GM20431 (cell line): Measurements from ENCODE around the gene PYDC1.
"Not testable (repeated sequence)": the region's sequence is repeated elsewhere in the genome, so short reads cannot be mapped to it uniquely, and the experiment has no call there.

Experiments
- in situ Hi-C: fragments of 300-500 bp; cut with MseI, MboI; formaldehyde crosslinking; loops from one replicate; pipeline ENCODE4 v1.15.0; 2020; ENCODE audit warnings: low sequenced_read_pairs; ENCODE audit not compliant: unreplicated experiment

PYDC1 gene

GRCh38 chr16:31183432-31184428 lies 33.2 kb downstream of the PYDC1 start:
- in situ Hi-C loops: no loop called here

- in situ Hi-C loops: no loop called here
These were observed 34.5 kb downstream of the PYDC1 start for GRCh38 chr16:31182391-31182790.

GRCh38 chr16:31181102-31181830 lies 35.7 kb downstream of the PYDC1 start:
- in situ Hi-C loops: no loop called here

- in situ Hi-C loops: no loop called here
These were observed 37.0 kb downstream of the PYDC1 start, which contains the start of gene FUS for GRCh38 chr16:31179747-31180459. FUS (plus strand) TSS chr16:31180139; CDS start chr16:31180215, 76 bp downstream.

GRCh38 chr16:31179219-31179746 lies 37.7 kb downstream of the PYDC1 start:
- in situ Hi-C loops: no loop called here

- in situ Hi-C loops: no loop called here
These were observed 39.8 kb downstream of the PYDC1 start for GRCh38 chr16:31177136-31177535.

GRCh38 chr16:31170048-31170447 lies 46.9 kb downstream of the PYDC1 start:
- in situ Hi-C loops: not testable (repeated sequence)

- in situ Hi-C loops: no loop called here
These were observed 48.1 kb downstream of the PYDC1 start for GRCh38 chr16:31168848-31169247.

GRCh38 chr16:31167315-31167714 lies 49.6 kb downstream of the PYDC1 start:
- in situ Hi-C loops: no loop called here
